GM12873 (cell line): Measurements from ENCODE around the gene GTF2H1.

Experiments
- TF ChIP-seq, protein P1 (sequence below): IDR thresholded peaks from 2 replicates; pipeline ENCODE4 v1.5.1; 2012; ENCODE audit warnings: low read depth, mild to moderate bottlenecking, moderate library complexity, low read length, control low read depth; ENCODE audit not compliant: insufficient read depth; ENCODE audit errors: missing control alignments

The GTF2H1 gene

DNA sequence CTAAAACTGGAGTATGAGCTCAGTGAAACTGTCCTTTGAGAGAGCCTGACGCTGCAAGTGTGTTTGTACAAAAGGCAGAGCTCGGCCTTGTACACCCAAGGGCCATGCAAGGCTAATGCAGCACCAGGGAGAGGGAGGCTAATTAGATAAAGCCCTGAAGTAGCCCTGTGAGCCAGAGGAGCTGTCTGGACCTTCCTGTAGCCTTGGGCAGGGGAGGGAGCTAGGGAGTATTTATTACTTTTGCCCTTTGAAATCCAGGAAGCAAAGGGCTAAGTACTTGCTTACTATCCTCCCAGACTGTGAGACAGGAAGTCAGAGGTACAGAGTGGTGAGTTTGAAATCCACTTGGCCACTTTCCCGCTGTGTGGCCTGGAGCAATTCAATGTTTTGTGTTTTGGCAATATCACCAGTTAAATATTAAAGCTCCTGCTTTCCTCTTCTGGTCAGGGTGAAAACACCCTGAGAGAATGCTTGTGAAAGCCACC is 61.8 kb downstream of the GTF2H1 start:
- TF ChIP-seq, protein P1, sequence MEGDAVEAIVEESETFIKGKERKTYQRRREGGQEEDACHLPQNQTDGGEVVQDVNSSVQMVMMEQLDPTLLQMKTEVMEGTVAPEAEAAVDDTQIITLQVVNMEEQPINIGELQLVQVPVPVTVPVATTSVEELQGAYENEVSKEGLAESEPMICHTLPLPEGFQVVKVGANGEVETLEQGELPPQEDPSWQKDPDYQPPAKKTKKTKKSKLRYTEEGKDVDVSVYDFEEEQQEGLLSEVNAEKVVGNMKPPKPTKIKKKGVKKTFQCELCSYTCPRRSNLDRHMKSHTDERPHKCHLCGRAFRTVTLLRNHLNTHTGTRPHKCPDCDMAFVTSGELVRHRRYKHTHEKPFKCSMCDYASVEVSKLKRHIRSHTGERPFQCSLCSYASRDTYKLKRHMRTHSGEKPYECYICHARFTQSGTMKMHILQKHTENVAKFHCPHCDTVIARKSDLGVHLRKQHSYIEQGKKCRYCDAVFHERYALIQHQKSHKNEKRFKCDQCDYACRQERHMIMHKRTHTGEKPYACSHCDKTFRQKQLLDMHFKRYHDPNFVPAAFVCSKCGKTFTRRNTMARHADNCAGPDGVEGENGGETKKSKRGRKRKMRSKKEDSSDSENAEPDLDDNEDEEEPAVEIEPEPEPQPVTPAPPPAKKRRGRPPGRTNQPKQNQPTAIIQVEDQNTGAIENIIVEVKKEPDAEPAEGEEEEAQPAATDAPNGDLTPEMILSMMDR: no peak

DNA sequence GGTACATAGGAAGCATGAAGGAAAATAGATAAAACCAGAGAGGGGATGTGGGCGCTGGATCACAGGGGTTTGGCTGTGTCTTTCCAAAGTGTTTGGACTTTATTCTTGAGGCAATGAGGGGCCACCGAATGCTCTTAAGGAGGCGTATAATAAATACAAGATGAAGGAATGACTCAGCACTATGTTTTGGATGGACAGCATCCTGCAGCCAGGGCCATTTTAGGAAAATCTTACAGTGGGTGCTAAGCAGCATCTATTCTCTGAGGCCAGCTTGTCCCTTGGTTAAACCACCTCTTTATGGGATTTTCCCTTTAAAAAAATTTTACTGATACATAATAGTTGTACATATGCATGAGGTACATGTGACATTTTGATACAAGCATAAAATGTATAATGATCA is 67.7 kb downstream of the GTF2H1 start:
- TF ChIP-seq, protein P1: no peak

DNA sequence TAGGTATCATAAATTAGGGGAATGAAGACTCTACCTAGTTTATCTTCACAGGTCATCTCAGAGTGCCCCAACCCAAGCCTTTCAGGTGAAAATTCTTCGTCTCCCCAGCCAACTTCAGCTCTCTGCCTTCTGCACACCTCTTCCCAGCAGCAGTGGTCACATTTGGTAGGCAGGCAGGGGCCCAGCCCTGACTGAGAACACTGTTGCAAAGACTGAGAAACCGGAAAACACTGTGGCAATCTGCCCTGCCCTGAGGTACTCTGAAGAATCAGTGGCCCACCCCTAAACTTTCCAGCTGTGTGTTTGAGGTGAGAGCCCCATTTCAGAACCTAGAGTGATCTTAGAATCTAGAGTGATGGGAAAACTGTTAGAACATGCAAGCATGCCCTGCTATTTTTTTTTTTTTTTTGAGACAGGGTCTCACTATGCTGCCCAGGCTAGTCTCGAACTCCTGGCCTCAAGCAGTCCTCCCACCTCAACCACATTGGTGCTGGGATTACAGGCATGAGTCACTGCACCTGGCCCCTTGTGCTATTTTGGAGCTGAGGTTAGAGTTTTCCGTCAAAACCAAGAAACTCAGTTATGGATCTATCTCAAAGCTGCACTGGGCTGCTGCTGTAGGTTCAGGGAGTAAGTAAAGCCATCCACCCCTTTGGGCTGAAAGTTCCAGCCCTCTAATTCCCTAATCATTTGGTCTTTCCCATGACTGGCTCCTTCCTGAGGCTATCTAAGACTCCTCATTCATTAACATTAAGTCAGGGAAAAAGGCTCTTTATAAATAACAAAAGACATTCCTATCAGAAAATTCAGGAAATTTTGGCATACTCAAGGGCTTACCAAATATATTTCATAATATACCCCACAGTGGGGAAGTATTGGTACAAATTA is 70.3 kb downstream of the GTF2H1 start:
- TF ChIP-seq, protein P1: no peak

DNA sequence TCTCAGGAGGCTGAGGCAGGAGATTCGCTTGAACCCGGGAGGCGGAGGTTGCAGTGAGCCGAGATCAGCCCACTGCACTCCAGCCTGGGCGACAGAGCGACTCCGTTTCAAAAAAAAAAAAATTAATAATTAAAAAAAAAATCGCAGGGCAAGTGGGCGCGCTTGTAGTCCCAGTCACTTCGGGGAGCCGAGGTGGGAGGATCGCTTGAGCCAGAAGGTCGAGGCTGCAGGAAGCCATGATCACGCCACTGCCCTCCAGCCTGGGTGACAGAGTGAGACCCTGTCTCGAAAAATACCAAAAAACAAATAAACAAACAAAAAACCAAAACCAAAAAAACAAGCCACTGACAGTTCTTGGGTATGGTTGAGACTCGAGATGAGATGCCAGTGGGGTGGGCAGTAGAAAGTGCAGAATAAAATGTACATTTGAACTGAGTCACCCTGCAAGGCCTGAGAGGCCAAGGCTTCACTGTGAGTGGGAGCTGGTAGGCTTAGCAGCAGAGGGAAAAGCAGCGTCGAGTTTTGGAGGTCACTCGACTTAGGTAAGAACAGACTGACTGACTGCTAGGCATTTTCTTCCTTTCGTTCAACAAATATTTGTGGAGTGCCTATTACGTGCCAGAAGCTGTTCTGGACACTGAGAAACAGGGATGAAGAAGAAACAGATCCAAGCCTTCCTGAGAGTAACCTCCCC is 71.4 kb downstream of the GTF2H1 start:
- TF ChIP-seq, protein P1: no peak

DNA sequence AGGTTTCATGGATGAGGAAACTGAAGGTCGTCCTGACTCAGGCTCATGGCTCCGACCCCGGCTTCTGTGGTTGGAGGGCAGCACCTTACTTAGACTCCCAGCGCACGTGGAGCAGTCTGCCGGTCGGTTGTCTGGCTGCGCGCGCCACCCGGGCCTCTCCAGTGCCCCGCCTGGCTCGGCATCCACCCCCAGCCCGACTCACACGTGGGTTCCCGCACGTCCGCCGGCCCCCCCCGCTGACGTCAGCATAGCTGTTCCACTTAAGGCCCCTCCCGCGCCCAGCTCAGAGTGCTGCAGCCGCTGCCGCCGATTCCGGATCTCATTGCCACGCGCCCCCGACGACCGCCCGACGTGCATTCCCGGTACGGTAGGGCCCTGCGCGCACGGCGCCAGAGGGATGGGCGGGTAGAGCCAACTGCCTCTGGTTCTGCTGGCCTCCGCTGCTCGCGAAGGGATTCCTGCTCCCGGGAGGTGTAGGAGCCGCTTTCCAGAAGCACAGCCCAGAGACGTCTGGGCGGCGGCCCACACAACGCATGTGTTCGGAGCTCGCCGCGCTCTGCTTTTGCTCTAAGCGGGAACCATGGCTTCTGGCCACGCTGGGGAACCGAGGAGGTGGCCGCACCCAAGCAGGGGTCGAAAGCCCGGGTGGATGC is 72.0 kb downstream of the GTF2H1 start, which contains the start of gene LDHA:
Gene LDHA (plus strand): TSS at position 289 of the 653 bp plus-strand sequence. CDS start 2,280 bp downstream, outside the sequence.
- TF ChIP-seq, protein P1: no peak

DNA sequence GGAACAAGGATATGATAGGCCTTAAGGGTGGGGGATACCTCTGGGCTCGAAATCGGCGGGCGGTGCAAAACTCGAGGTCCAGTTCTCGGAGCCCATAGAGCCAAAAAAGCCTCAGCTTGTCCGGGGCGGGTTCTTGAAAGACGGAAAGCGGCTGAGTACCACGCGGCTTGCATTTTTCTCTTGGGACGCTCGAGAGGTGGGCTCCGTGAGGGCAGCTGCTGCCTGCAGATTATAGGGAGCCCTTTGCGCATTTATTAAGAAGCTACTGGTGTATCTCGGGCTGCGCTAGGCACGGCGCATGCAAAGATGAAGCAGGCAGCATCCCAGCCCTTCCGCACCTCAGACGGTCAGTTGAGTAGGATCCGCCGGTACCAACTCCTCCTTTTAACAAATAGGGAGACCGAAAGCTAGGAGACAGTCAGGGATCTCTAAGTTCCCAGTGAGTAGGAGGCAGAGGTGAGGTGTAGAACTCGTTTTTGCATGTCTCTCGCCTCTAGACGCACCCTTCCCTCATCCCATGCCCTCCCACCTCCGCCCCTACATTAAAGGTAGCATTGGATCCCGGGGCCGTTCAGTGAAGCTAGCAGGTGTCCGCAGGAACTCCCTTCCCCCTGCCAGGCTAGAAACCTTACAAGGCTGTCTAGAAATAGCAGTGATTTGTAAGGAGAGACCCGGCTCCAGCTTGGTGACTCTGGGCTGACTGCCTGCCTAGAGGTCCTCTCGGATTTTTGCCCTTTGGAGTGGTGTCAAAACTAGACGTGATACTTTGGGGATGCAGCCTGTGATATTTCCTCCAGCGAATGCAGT is 72.8 kb downstream of the GTF2H1 start:
- TF ChIP-seq, protein P1: no peak
